Activated CD4-positive, alpha-beta T cell treated with anti-CD3 and anti-CD28 coated beads, Interleukin-2, amount 50 U/mL, for 16 hours (primary cell): ENCODE measurements around the gene GALNT18.

Experiments used
- DNase-seq: peaks from one replicate; pipeline ENCODE4 v3.0.0-alpha.2; 2020

Gene GALNT18

GRCh38 chr11:11403763-11404725 lies 217.8 kb downstream of the GALNT18 start:
- no peak for DNase-seq

- DNase-seq: no peak
Observed at GRCh38 chr11:11401960-11402535, 219.8 kb downstream of the GALNT18 start.

GRCh38 chr11:11400635-11401232 lies 221.1 kb downstream of the GALNT18 start:
- no peak for DNase-seq

- no peak for DNase-seq
Observed at GRCh38 chr11:11400121-11400520, 221.7 kb downstream of the GALNT18 start.

GRCh38 chr11:11397781-11398180 lies 224.0 kb downstream of the GALNT18 start:
- no peak for DNase-seq

DNA sequence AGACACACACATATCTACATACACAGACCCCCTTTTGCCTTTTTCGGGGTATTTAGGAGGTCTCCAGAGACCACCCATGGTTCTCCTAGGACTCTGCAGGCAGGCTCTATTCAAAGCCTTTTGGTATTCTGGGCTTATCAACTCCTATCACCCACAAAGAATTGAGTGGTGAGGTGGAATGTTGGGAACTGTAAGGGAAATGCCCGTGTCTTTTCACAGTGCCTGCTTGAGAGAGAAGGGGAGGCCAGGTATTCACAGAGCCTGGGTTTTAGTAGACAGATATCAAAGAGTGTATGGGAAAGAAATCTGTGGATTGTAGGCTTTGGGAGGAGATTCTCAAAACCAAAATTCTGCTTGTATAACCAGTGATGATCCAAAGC lies 224.8 kb downstream of the GALNT18 start:
- no peak for DNase-seq

DNA sequence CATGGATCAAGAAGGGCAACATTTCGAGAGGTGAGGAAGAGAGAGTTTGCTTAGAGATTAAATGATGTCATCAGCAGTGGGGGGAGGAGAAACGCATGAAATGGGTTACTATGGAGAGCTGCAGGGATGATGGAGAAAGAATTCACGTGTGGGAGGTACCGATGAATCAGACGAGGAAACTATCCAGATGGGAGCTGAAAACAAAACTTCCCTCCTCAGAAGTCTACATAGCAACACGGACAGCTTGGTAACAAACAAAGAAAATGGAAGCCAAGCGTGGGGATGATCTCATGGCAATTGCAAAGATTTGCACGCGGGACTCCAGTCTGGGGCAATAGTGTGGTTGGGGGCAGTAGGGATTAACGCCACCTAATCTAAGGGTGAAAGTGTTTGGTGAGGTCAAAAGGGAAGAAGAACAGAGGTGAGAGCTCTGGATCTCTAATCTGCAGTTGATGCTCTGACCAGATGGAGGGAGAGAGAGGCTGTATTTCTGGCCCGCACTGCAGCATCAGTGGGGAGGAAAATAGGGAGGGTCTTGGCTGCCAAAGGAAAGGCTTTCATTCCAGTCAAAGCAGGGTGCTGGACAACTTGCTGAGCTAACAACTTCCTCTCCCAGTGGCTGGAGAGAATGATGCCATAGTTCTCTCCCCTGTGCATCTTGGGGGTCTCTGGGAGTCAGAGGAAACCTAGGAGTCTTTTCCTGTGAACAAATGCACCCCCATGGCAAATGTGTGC lies 225.3 kb downstream of the GALNT18 start:
- DNase-seq: no peak

GRCh38 chr11:11395126-11395525 lies 226.7 kb downstream of the GALNT18 start:
- no peak for DNase-seq

DNA sequence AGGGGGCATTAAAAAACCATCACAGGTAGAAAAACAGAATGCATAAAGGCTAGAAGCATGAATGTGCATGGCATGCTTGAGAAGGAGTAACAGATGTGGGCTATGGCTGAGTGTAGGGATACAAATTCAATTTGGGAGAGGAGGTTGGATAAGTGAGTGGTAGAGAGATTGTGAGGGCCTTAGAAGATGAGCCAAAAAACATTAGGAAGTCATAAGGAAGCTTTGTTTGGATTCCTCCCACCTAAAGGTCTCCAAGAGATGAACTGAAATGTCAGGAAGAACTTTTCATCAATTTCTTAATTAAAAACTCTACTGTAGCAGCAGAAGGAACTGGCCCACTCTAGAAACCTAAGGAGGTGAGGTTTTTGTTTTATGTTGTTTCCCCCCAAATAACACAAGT lies 227.6 kb downstream of the GALNT18 start:
- no peak for DNase-seq

- no peak for DNase-seq
Observed at GRCh38 chr11:11391796-11392463, 229.9 kb downstream of the GALNT18 start.

- no peak for DNase-seq
Observed at GRCh38 chr11:11391169-11391568, 230.6 kb downstream of the GALNT18 start.

DNA sequence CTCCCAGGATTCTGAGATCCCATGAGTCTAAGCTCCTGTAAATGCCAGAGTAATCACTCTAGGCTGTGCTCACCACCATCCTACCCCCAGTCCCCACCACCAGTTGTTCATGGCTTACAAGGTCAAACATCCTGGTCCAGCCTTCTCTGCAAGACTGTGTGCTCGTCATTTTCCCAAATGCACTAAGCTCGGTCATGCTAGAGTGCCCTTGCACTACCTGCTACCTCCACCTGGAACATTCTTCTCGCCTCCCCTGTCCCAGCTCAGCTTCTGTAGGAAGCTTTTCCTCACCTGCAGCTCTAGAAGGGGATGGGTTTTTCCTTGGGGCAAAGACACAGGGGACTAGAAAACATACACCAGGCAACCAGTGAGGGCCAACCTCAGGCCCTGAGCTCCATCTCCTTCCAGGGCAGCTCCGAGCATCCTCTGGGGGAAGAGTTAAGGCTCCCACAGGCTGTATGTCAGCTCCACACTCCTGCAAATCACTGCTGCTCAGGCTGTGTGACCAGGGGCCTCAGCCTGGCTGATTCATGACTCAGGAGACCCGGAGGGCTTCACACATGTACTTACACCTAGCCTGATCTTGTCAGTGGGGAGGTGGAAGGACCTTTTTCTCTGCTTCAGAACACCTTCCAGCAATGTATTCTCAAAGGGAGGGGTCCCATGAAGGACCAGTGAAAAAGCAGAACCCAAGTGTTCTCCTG lies 231.6 kb downstream of the GALNT18 start:
- DNase-seq: no peak

DNA sequence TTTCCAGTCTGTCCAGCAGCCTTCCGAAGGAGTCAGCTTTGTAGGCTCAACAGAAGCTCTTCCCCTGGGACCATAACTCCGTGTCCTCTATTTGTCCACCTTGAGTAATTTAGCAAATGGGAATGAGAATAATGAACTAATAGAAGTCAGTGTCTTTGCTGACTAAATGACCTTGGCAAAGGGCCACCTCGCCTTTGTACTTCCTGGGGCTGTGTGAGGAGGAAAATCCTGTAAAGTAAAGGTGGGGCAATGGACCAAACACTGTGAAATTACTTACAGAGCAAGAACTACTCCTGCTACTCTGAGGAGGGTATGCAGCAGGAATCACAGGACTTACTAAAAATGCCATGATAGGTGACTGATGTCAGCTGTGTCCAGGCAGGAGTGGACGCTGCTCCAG lies 232.6 kb downstream of the GALNT18 start:
- DNase-seq: no peak

- no peak for DNase-seq
Observed at GRCh38 chr11:11387622-11388305, 234.0 kb downstream of the GALNT18 start.

DNA sequence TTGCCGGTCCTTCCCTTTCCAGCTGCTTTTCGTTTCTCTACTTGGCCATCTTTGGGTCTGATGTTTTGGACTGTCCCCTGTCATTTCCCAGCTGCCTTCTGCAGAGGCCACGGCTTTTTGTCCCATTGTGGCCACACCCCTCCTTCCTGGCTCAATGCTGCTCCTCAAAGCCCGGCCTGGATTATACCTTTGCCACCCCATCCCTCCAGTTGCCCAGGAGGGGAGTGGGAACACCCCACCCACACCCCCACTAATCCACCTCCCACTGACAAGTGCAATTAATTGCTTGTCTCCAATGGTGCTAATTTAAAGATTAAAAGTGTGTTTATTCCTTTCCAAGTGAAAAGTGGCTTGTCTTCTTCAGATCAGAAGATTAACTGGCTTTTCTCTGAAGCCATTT lies 234.6 kb downstream of the GALNT18 start:
- no peak for DNase-seq

- DNase-seq: no peak
Observed at GRCh38 chr11:11384829-11385228, 237.0 kb downstream of the GALNT18 start.

- no peak for DNase-seq
Observed at GRCh38 chr11:11383995-11384394, 237.8 kb downstream of the GALNT18 start.

DNA sequence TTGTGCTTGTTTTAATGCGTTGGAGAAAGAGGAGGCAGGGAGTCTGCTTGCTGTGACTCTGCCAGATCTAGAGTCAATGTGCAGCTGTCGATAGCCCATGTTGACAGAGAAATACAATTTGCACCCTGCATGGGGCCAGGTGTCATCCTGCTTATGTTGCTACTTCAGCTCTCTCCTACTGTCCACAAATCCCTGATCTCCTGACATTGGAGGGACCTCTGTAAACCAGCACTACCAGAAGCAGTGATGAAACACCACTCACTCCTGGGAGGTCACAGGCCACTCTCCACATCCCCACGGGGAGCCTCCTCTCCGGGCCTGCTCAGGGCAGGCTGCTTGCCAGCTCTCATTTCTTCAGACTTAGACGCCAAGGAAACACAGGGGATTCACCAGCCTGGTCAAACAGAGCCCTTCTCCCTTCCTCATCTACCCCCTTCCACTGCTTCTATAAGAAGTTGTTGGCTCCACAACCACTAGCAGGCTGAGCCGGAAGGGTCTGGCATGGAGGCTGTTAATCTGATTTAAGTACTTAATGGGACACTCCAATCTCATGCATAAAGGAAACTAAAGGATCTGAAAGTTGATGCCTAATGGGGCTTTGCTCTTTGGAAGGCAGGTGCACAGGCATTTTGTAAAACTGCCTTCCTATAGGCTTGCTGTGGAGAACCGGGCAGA lies 238.8 kb downstream of the GALNT18 start:
- DNase-seq: no peak

DNA sequence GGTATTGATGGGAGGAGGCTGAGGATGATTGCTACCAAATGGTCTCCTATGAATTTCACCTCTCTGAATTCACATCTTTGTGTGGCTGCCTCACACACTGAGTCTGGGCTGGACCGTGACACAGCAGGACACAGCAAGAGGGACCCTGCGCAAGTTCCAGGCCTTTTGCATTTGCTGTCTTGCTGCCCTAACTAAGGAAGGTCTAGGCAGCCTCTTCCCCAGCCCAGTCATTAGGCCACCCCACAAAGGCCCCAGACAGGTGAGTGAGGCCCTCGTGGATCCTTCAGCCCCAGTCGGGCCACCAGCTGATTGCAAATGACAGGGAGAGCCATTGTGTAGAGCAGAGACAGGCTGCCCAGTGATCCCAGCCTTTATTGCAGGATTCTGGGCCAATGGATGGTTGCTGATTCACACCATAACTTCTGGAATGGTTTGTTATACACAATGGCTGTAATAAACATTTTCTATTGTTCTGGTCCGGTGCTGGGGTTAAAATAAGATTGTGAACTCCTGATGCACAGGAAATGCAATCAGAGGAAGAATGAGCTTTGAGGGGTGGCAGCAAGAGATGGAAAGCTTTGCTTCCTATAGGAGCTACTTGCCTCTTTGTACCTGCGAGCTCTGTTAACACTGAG lies 240.2 kb downstream of the GALNT18 start:
- DNase-seq: no peak

GRCh38 chr11:11380883-11381282 lies 240.9 kb downstream of the GALNT18 start:
- no peak for DNase-seq
